ENCODE measurements around the gene UTS2.

- TF ChIP-seq REST (IDR thresholded peaks at IDR 0.05; ENCODE audit: insufficient read depth in 1 of 2, low read depth in 2 of 2, low read length in 2 of 2) (no peak), POLR2AphosphoS5 (IDR thresholded peaks at IDR 0.05; ENCODE audit: low read depth, low read length) (no peak), SIN3A (IDR thresholded peaks at IDR 0.05; ENCODE audit: borderline replicate concordance, insufficient read depth, low read length) (no peak), TAF1 (IDR thresholded peaks at IDR 0.05; ENCODE audit: borderline replicate concordance, insufficient read depth, low read length) (no peak)
Measured at GRCh38 chr1:7824701-7825100, 28.2 kb downstream of the UTS2 start.

Data from PFSK-1 (cell line).